ENCODE measurements around the gene RPS23. TPM values are rescaled to one million over a fixed set of nuclear protein-coding genes. Genes with fewer than 3 reads are reported as not detected.

RPS23 gene
- total RNA-seq, 2 experiments from 2014 or later: 3,299 to 3,303 TPM

DNA sequence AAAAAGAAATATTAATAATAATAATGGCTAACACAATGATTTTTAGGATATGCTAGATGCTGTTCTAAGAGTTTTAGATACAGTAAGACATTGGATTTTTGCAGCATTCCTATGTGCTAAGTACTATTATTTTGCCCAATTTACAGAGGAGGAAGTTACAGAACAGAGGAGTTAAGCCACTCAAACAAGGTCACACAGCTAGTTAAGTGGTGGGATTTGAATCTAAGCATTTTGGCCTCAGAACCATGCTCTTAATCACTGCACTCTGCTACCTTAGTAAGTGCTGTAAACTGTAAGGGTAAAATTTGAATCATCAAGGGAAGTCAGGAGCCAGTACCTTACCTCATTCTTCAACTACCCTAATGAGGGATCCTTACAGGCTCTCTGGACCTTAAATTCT is 25.4 kb downstream of the RPS23 start:
- H3K9me3 Mint-ChIP-seq: no peaks in the 10 kb centered on the region
- no peak overlapping the region for H3K27ac Mint-ChIP-seq
- intact Hi-C loops (cut with micrococcal nuclease): no loop called here
- ChIA-PET POLR2A (no interaction called here), CTCF (no interaction called here)
- no peaks in the 10 kb centered on the region for H3K4me1 Mint-ChIP-seq (ENCODE audit: low read depth)
- no peak for DNase-seq
- no peak overlapping the region for H3K4me3 Mint-ChIP-seq
- peaks cover 3% of the 10 kb centered on the region for H3K36me3 Mint-ChIP-seq (ENCODE audit: low read depth)
- no peaks in the 10 kb centered on the region for H3K27me3 Mint-ChIP-seq
- TF ChIP-seq CTCF (IDR thresholded peaks at IDR 0.05): no peak
- ATAC-seq: no peak

DNA sequence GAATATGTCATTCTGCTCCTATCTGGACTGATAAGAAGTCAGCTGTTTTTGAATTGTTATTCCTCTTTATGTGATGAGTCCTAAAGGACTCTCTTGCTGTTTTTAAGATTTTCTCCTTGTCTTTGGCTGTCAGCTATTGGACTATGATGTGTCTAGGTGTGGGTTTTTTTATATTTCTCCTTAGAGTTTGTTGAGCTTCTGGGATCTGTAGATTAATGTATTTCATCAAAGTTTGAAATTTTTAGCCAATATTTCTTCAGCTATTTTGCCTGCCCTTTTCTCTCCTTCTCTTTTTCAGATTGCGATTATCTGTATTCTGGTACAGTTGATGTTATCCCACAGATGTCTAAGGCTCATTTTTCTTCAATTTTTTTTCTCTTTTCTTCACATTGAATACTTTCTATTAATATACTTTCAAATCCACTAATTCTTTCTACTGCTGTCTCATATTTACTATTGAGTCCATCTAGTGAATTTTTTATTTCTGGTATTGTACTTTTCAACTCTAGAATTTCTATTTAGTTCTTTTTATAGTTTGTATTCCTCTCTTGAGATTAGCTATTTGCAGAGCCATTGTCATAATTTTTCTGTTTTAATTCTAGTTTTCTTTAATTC is 31.1 kb downstream of the RPS23 start:
- Mint-ChIP-seq H3K27me3 (no peaks in the 10 kb centered on the region), H3K9me3 (peaks cover 7% of the 10 kb centered on the region), H3K4me3 (no peak overlapping the region), H3K36me3 (ENCODE audit: low read depth) (peaks cover 12% of the 10 kb centered on the region), H3K27ac (no peak overlapping the region), H3K4me1 (ENCODE audit: low read depth) (no peaks in the 10 kb centered on the region)
- DNase-seq (no peak), ATAC-seq (no peak)
- CTCF ChIA-PET: interaction anchor here (1.4 kb wide), 1 partner anchor 12 kb away, joined by 3 read pairs; no protein-coding TSS in a partner anchor
- intact Hi-C loops (cut with micrococcal nuclease): no loop called here
- no peak for TF ChIP-seq CTCF (IDR thresholded peaks at IDR 0.05)
- POLR2A ChIA-PET: no interaction called here

GRCh38 chr5:82244854-82245635 is 33.1 kb downstream of the RPS23 start:
- Mint-ChIP-seq H3K27ac (no peak overlapping the region), H3K9me3 (peaks cover 7% of the 10 kb centered on the region), H3K4me3 (no peak overlapping the region), H3K27me3 (no peaks in the 10 kb centered on the region), H3K36me3 (ENCODE audit: low read depth) (peaks cover 12% of the 10 kb centered on the region), H3K4me1 (ENCODE audit: low read depth) (no peaks in the 10 kb centered on the region)
- no peak for TF ChIP-seq CTCF (IDR thresholded peaks at IDR 0.05)
- ChIA-PET CTCF (no interaction called here), POLR2A (interaction anchor here (0.6 kb wide), 1 partner anchor 64 kb away, joined by 3 read pairs; no protein-coding TSS in a partner anchor)
- no peak for ATAC-seq
- DNase-seq: no peak
- intact Hi-C loops (cut with micrococcal nuclease): no loop called here

- H3K9me3 Mint-ChIP-seq: peaks cover 7% of the 10 kb centered on the region
- no peak for ATAC-seq
- no peaks in the 10 kb centered on the region for H3K27me3 Mint-ChIP-seq
- no peaks in the 10 kb centered on the region for H3K4me1 Mint-ChIP-seq (ENCODE audit: low read depth)
- no peak overlapping the region for H3K27ac Mint-ChIP-seq
- no peak overlapping the region for H3K4me3 Mint-ChIP-seq
- no peak for TF ChIP-seq CTCF (IDR thresholded peaks at IDR 0.05)
- peaks cover 12% of the 10 kb centered on the region for H3K36me3 Mint-ChIP-seq (ENCODE audit: low read depth)
- intact Hi-C loops (cut with micrococcal nuclease): no loop called here
- CTCF ChIA-PET: no interaction called here
- POLR2A ChIA-PET: no interaction called here
- DNase-seq: no peak
Measured at GRCh38 chr5:82244151-82244550, 34.0 kb downstream of the RPS23 start.

DNA sequence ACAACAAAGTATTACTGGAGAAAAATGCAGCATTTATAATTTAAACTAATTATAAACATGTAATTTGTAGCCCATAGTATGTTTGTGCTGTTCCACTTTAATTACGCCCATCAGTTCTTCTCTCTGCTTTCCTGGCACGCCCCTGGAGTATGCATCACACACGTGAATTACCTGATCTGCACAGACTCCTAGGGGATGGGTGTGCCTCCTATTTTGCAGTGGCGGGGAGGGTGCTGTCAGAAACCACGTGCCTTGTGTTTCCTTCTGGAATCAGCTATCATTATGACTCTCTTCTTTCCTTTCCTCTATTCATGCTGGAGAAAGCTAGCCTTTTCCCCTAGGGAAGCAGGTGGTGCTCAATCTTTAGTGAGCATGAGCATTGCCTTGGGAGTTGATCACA is 43.3 kb downstream of the RPS23 start:
- ChIA-PET CTCF (interaction anchor here (1.6 kb wide), 1 partner anchor 9 kb away, joined by 5 read pairs; no protein-coding TSS in a partner anchor), POLR2A (no interaction called here)
- H3K4me1 Mint-ChIP-seq (ENCODE audit: low read depth): no peaks in the 10 kb centered on the region
- DNase-seq (no peak), ATAC-seq (no peak)
- no peaks in the 10 kb centered on the region for H3K27me3 Mint-ChIP-seq
- H3K4me3 Mint-ChIP-seq: no peak overlapping the region
- intact Hi-C loops (cut with micrococcal nuclease): no loop called here
- TF ChIP-seq CTCF (IDR thresholded peaks at IDR 0.05): no peak
- no peaks in the 10 kb centered on the region for H3K36me3 Mint-ChIP-seq (ENCODE audit: low read depth)
- H3K9me3 Mint-ChIP-seq: no peaks in the 10 kb centered on the region
- no peak overlapping the region for H3K27ac Mint-ChIP-seq

Measured in activated CD8-positive, alpha-beta T cell treated with anti-CD3 and anti-CD28 coated beads for 36 hours (primary cell).